GM10248 (cell line): Measurements from ENCODE around the gene TMEM186.
"Not testable (repeated sequence)": the region's sequence is repeated elsewhere in the genome, so short reads cannot be mapped to it uniquely, and the experiment has no call there.

ENCODE experiments used
- CTCF ChIA-PET: fragments of 300-600 bp; sonication (Branson Sonifier 250); formaldehyde crosslinking; extraction: SDS; loops from one replicate; lab custom pipeline; 2021; ENCODE audit warnings: antibody characterized with exemption; lab: Yijun Ruan, JAX
- POLR2A ChIA-PET: fragments of 350-650 bp; sonication (Branson Sonifier 250); formaldehyde crosslinking; extraction: SDS; loops from one replicate; lab custom pipeline; 2020; ENCODE audit warnings: antibody characterized with exemption; lab: Yijun Ruan, JAX
- DNase-seq: peaks from one replicate; pipeline ENCODE4 v3.0.0; 2012; ENCODE audit errors: extremely low spot score
- TF ChIP-seq, protein P1 (sequence below): IDR thresholded peaks from 2 replicates; pipeline ENCODE4 v1.5.1; 2012; ENCODE audit warnings: mild to moderate bottlenecking, low read depth; ENCODE audit errors: extremely low read depth, missing control alignments, control extremely low read depth

TMEM186 gene, protein sequence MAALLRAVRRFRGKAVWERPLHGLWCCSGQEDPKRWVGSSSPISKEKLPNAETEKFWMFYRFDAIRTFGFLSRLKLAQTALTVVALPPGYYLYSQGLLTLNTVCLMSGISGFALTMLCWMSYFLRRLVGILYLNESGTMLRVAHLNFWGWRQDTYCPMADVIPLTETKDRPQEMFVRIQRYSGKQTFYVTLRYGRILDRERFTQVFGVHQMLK

DNA sequence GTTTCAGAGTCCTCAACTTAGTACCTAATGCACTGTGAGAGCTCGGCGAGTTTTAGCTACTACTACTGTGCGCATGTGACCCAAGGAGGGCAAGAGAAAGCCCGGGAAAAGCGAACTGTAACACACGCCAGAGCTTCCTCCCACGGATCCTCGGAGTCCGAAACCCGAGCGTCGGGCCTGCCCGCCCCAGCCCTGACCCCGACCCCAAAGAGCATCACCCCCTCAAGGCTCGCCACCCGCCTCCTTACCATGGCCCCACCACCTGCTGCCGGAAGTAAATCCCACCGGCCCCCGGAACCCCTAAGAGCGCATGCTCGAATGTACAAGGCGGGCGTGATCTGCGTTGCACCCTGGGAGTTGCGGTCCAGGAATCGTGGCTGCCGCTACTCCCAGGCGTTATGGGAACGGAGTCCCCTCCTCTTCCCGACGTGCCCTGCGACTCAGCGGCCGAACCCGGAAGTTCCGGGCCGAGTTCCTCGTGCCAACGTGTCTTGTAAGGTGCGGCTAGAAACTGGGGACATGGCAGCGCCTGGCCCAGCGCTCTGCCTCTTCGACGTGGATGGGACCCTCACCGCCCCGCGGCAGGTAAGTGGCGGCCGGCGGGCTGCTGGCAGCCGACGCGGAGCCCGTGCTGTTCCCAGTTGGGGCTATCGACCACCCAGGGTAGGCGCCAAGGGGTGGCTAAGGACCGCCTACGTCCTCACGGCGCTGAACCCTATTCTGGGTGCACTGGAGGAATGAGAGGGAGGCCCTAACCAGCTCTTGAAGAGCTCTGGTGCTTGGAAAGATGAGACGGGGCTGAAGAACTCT is at the start of gene TMEM186, which contains the start of gene PMM2:
Gene TMEM186 (minus strand): TSS at position 276 of the 810 bp plus-strand sequence. CDS start 25 bp downstream, at position 251.
Gene PMM2 (plus strand): TSS at position 476 of the 810 bp plus-strand sequence. CDS start 44 bp downstream, at position 520.
- TF ChIP-seq, protein P1, sequence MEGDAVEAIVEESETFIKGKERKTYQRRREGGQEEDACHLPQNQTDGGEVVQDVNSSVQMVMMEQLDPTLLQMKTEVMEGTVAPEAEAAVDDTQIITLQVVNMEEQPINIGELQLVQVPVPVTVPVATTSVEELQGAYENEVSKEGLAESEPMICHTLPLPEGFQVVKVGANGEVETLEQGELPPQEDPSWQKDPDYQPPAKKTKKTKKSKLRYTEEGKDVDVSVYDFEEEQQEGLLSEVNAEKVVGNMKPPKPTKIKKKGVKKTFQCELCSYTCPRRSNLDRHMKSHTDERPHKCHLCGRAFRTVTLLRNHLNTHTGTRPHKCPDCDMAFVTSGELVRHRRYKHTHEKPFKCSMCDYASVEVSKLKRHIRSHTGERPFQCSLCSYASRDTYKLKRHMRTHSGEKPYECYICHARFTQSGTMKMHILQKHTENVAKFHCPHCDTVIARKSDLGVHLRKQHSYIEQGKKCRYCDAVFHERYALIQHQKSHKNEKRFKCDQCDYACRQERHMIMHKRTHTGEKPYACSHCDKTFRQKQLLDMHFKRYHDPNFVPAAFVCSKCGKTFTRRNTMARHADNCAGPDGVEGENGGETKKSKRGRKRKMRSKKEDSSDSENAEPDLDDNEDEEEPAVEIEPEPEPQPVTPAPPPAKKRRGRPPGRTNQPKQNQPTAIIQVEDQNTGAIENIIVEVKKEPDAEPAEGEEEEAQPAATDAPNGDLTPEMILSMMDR = no peak
- ChIA-PET POLR2A (interaction anchor here (0.6 to 1.1 kb wide), 4 partner anchors 12 to 259 kb away, joined by 3 read pairs; partner anchors contain the start of gene CARHSP1), CTCF (interaction anchor here (1.0 to 2.6 kb wide), 4 partner anchors 13 to 82 kb away, joined by 3 to 8 read pairs (median 4); no protein-coding TSS in a partner anchor)

DNA sequence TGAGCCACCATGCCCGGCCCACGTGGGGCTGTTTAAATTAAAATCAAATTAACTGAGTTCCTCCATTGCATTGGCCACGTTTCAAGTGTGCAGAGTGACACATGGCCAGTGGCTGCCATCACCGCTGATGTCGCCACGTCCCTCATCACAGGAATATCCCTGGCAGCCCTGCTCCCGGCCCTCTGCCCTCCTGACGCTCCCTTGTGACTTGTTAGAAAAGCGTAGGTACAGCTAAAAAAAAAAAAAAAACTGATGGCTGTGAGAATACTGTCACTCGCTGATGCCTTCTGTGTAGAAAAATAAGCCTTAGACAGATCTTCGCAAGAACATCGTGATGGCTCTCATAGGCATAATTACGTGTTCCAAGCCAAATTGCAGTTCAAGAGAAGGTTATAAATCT is 49.7 kb upstream of the TMEM186 start:
- TF ChIP-seq, protein P1 = no peak
- POLR2A ChIA-PET = no interaction called here
- DNase-seq = peak; percentile 6
- CTCF ChIA-PET = no interaction called here

More for the DNA sequence above, at the start of gene TMEM186, which contains the start of gene PMM2:
- peak; percentile 99 for DNase-seq

DNA sequence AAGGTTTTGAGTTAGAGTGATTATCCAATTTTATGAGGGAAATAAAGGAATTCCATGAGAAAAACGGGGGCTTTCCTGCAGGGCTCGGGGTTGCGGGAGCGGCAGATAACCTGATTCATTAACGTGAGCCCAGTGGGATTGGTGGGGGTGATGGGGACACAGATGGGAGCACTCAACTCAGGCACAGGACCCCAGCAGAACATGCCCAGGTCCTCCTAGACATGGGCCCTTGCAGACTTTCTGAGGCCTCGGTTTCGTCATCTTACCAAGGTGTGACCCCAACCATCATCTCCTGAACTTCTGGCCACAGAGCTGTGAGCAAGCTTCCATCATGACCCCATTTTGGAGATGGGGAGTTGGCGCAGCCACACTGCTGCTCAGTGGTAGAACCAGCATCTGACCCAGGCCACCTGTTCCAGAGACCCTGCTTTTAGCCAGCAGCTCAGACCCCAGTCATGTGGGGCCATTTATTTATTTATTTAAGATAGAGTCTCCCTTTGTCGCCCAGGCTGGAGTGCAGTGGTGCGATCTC is 49.0 kb upstream of the TMEM186 start:
- DNase-seq = peak; percentile 7
- CTCF ChIA-PET = no interaction called here
- POLR2A ChIA-PET = no interaction called here
- TF ChIP-seq, protein P1 = no peak

DNA sequence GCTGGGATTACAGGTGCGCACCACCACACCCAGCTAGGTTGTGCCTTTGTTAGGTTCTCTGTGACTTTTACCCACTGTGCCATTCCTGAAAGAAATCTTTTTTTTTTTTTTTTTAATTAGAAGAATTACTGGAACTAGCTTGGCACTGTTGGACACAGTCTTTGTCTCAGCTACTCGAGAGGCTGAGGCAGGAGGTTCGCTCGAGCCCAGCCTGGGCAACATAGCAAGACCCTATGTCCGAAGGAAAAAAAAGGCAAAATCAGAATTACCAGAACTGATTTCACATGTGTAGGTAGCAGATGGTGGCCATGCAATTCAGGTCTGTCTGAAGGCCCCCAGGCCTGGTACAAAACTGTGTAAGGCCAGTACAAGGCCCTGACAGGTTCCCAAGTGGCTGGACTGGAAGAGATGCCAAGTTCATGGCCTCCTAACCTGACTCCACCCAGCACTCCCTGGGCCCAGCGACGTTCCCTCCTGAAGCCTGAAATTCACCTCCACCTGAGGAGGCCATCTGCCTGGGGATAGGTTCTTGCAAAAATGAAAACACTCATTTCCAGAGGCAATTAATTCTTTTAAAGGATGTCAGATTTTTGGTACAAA is 48.4 kb upstream of the TMEM186 start:
- CTCF ChIA-PET = no interaction called here
- POLR2A ChIA-PET = no interaction called here
- DNase-seq = peak; percentile 7
- TF ChIP-seq, protein P1 = no peak

DNA sequence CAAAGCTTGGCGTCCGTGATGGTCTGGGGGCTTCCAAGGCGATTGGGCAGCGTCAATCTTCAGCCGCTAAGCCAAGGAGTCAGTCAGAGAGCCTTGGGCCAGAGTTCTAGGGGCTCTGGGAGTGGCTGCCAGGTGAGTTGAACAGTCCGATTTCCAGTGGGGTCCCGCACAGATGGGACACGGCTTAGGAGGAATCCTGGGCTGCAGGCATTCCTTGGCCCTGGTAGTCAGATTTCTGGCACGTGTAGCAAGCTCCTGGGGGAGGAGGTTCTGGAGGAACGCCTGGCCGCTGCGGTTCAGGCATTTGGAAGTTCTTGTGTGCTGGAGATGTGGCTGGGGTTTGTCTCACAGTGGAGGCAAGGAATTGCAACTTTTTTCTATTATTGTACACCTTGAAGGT is 45.9 kb upstream of the TMEM186 start:
- CTCF ChIA-PET, DNase-seq, POLR2A ChIA-PET: not testable (repeated sequence)

DNA sequence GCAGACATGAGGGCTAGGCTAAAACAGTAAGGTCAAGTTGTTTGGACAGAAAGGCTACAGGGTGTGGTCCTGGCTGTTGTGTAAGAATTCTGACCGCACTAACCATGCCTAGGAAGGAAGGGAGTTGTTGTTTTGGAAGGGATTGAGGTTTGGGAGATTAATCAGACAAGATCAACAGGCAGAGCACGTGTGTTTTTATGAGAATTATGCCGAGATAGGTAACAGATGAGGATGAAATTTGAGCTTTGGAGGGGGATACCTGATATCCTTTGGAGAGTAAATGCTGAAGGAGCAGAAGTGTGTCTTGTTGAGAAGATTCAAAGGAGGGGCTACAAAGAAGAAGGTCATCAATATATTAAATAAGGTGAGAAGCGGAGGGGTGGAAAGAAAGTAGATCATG is 44.6 kb upstream of the TMEM186 start:
- POLR2A ChIA-PET, CTCF ChIA-PET, DNase-seq: not testable (repeated sequence)

DNA sequence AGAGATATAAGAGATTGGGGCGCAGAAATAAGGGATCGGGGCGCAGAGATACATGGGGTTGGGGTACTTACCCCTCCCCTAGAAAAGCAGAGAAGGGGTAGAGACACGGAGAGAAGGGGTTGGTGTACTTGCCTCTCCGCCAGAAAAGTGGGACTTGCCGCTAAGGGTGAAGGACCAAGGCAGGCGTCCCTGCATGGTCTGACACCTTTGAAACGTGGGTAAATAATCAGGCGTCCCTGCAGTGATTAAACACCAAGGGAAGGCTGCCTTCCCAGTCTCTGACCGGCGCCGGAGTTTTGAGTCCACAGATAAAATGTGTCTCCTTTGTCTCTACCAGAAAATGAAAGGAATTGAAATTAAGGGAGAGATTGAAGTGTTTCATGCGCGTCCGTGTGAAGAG is 40.2 kb upstream of the TMEM186 start:
- DNase-seq, POLR2A ChIA-PET, CTCF ChIA-PET: not testable (repeated sequence)

DNA sequence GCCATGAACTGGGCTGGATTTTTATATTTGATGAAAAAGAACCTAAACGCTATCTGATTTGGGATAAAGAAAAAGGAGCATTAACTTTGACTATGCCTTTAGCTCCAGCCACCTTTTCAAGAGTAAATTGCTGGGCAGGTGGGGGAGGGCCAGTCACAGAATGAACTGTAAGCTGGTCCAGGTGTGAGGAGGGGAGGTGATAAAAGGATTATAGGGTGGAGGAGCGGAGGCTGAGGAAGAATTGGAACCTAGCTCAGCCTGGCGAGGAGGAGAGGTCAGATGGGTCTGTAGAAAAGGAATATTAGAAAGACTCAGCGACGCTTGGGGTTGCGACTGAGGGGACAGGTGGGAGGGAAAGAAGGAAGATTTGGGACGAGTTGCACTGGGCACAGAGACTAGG is 39.4 kb upstream of the TMEM186 start:
- CTCF ChIA-PET, POLR2A ChIA-PET, DNase-seq: not testable (repeated sequence)
